Measurements from ENCODE around the gene CHD9NB.

CHD9NB gene

DNA sequence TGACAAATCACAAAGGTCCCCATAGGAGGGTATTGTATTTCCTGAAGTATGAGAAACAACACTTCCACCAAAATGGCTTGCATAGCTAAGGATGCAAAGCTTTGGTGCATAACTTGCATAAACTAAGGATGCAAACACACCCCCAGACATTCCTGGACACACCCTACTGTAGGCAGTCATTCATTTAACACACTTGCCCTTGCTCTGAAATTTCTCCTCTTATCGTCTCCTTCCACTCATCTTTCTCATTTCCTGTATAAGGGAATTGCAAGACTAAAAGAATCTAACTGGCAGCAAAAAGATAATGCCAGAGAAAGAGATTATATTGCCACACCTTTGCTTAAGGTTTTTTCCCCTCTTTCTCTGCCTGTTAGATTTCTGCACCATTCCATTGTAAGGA lies 30.4 kb upstream of the CHD9NB start (continued):
- TF ChIP-seq, protein P1, sequence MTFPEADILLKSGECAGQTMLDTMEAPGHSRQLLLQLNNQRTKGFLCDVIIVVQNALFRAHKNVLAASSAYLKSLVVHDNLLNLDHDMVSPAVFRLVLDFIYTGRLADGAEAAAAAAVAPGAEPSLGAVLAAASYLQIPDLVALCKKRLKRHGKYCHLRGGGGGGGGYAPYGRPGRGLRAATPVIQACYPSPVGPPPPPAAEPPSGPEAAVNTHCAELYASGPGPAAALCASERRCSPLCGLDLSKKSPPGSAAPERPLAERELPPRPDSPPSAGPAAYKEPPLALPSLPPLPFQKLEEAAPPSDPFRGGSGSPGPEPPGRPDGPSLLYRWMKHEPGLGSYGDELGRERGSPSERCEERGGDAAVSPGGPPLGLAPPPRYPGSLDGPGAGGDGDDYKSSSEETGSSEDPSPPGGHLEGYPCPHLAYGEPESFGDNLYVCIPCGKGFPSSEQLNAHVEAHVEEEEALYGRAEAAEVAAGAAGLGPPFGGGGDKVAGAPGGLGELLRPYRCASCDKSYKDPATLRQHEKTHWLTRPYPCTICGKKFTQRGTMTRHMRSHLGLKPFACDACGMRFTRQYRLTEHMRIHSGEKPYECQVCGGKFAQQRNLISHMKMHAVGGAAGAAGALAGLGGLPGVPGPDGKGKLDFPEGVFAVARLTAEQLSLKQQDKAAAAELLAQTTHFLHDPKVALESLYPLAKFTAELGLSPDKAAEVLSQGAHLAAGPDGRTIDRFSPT (tag by site-specific recombination; IDR thresholded peaks at IDR 0.05): no peak

- Histone ChIP-seq H3K4me1 (ENCODE audit: control insufficient read depth, insufficient read depth, low read length) (peaks cover 8% of the 10 kb centered on the region; the same call in 1 of the 2 replicates), H3K4me3 (ENCODE audit: low read depth, low read length) (no peak overlapping the region), H3K27ac (ENCODE audit: extremely low read depth, low read depth, low read length) (no peak overlapping the region), H3K9me3 (ENCODE audit: control insufficient read depth, insufficient read depth, low read depth, low read length) (no peaks in the 10 kb centered on the region), H3K36me3 (ENCODE audit: control insufficient read depth in 2 of 2, insufficient read depth in 1 of 2, low read length in 2 of 2) (no peaks in the 10 kb centered on the region; a peak in 1 of 3 replicates)
- CTCF ChIA-PET: interaction anchor here (0.7 kb wide), 1 partner anchor 155 kb away, joined by 5 read pairs; no protein-coding TSS in a partner anchor
- TF ChIP-seq ZNF239 (tag by site-specific recombination; IDR thresholded peaks at IDR 0.05): no peak
- no peak for TF ChIP-seq KLF8 (tag by site-specific recombination; IDR thresholded peaks at IDR 0.05)
- TF ChIP-seq, protein P2, sequence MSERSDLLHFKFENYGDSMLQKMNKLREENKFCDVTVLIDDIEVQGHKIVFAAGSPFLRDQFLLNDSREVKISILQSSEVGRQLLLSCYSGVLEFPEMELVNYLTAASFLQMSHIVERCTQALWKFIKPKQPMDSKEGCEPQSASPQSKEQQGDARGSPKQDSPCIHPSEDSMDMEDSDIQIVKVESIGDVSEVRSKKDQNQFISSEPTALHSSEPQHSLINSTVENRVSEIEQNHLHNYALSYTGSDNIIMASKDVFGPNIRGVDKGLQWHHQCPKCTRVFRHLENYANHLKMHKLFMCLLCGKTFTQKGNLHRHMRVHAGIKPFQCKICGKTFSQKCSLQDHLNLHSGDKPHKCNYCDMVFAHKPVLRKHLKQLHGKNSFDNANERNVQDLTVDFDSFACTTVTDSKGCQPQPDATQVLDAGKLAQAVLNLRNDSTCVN (tag by site-specific recombination; optimal IDR thresholded peaks at IDR 0.05): no peak
- no peak for TF ChIP-seq GLIS1 (tag by site-specific recombination; IDR thresholded peaks at IDR 0.05)
- TF ChIP-seq ZNF10 (tag by site-specific recombination; IDR thresholded peaks at IDR 0.05): peak; percentile 84
- POLR2A ChIA-PET: no interaction called here
Observed at GRCh38 chr16:53082509-53082908, 29.8 kb upstream of the CHD9NB start.

DNA sequence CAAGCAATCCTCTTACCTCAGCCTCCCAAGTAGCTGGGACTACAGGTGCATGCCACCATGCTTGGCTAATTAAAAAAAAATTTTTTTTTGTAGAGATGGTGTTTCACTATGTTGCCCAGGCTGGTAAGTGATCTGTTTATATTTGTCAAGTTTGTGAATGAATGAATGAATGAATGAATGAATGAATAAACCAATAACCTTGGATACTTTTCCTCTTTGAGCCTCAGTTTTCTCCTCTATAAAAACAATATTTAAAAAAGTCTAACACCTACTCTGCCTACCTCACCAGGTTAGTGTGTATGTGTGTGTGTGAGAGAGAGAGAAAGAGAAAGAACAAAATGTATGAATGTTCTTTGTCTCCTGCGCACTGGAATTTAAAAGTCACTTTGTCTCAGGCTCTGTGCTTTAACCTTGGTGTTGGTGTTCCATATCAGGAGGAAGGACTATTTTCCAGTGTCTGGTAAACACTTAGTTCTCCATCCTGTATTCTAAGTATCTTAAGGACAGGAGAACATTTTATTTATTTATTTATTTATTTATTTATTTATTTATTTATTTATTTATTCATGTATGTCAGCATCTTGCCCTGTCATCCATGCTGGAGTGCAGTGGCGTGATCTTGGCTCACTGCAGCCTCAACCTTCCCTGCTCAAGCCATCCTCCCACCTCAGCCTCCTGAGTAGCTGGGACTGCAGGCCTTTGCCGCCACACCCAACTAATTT lies 29.1 kb upstream of the CHD9NB start:
- Histone ChIP-seq H3K4me3 (ENCODE audit: low read depth, low read length) (no peak overlapping the region), H3K9me3 (ENCODE audit: control insufficient read depth, insufficient read depth, low read depth, low read length) (no peaks in the 10 kb centered on the region), H3K27ac (ENCODE audit: extremely low read depth, low read depth, low read length) (no peak overlapping the region), H3K36me3 (ENCODE audit: control insufficient read depth in 2 of 2, insufficient read depth in 1 of 2, low read length in 2 of 2) (no peaks in the 10 kb centered on the region; a peak in 1 of 3 replicates), H3K4me1 (ENCODE audit: control insufficient read depth, insufficient read depth, low read length) (peaks cover 8% of the 10 kb centered on the region; the same call in 1 of the 2 replicates)
- ChIA-PET POLR2A (no interaction called here), CTCF (interaction anchor here (0.7 kb wide), 1 partner anchor 156 kb away, joined by 5 read pairs; no protein-coding TSS in a partner anchor)
- no peak for TF ChIP-seq ZNF561 (tag by site-specific recombination; IDR thresholded peaks at IDR 0.05; ENCODE audit: borderline replicate concordance)
- peak; percentile 92 for TF ChIP-seq ZNF555 (tag by site-specific recombination; conservative IDR thresholded peaks at IDR 0.05)
- TF ChIP-seq ZNF426 (tag by site-specific recombination; IDR thresholded peaks at IDR 0.05): peak; percentile 85
- TF ChIP-seq ZBTB11 (tag by site-specific recombination; conservative IDR thresholded peaks at IDR 0.05; ENCODE audit: low read depth): peak; percentile 79
- peak; percentile 85 for TF ChIP-seq ZNF266 (tag by site-specific recombination; IDR thresholded peaks at IDR 0.05; ENCODE audit: low read depth)
- TF ChIP-seq RBAK (tag by site-specific recombination; IDR thresholded peaks at IDR 0.05): 0 out of 2 replicates have a peak, but pooled peaks have one; percentile 18
- TF ChIP-seq ZNF175 (tag by site-specific recombination; IDR thresholded peaks at IDR 0.05): no peak
- TF ChIP-seq ZNF121 (tag by site-specific recombination; IDR thresholded peaks at IDR 0.05): no peak
- peak; percentile 81 for TF ChIP-seq ZNF518A (tag by site-specific recombination; conservative IDR thresholded peaks at IDR 0.05; ENCODE audit: low read depth)
- TF ChIP-seq ZNF114 (tag by site-specific recombination; IDR thresholded peaks at IDR 0.05): no peak
- peak; percentile 31 for TF ChIP-seq ZNF654 (tag by site-specific recombination; IDR thresholded peaks at IDR 0.05; ENCODE audit: low read depth)
- TF ChIP-seq ZNF623 (tag by site-specific recombination; IDR thresholded peaks at IDR 0.05): peak; percentile 76
- TF ChIP-seq GLI2 (tag by site-specific recombination; IDR thresholded peaks at IDR 0.05; ENCODE audit: borderline replicate concordance, low read depth): peak; percentile 64; the same call in 1 of the 2 replicates
- peak; percentile 52 for TF ChIP-seq ZNF433 (tag by site-specific recombination; IDR thresholded peaks at IDR 0.05; ENCODE audit: low read depth)

Measured in HEK293 (cell line).